ENCODE measurements around the gene ABCB4.
"Not testable (repeated sequence)": the region's sequence is repeated elsewhere in the genome, so short reads cannot be mapped to it uniquely, and the experiment has no call there.

ABCB4 gene

DNA sequence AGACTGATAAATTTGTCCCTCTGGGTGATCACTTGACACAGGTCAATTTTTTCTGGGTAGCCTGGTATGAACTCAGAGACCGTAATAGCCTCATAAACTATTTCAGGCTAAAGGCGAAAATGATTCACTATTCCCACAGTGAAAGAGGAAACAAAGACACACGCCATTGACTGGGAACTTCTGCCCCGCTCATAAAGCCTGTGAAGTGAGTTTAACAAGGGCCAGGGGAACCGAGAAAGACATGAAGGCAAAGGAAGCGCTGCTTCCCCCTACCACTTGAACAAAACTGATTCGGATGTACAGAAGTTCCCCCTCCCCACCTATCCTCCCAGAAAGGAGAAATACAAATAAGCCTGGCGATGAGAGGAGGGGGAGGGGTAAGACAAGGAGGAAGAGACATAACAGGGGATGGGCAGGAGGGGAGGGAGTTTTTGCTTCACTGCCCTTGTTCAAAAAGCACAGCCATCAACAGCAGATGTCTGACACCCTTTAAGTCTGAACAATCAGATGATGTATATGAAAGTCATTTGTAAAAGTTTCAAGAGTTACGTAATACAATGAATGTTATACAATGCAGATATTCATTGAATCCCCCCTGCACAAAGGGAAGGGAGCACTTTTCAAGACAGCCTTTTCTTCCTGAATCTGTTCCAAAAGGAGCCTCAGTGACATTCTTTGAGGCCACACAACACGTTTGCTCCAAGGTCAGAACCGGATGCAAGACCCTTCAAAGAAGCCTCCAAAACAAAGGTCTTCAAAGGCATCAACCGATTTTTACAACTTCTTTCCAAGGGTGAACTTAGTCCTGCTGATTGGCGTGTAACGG, 734 bp downstream of the ABCB4 start:
- DNase-seq (ENCODE audit: low read depth): no peak

GRCh38 chr7:87473986-87474385, 1.5 kb downstream of the ABCB4 start:
- no peak for DNase-seq (ENCODE audit: low read depth)

DNA sequence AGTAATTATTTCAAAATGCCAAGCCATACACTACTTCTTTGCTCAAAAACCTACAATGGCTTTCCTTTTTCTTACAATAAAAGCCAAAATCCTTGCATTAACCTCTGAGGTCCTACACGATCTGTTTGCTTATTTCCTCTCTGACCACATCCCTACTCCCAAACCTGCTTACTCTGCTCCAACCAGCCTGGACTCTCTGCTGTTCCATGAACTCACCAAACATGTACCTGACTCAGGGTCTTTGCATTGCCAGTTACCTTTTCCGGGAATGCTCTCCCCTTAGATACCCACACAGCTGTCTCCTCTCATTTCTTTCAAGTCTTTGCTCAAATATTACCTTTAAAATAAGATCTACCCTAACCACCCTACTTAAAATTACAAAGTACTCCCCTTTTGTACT, 2.3 kb downstream of the ABCB4 start:
- no peak for DNase-seq (ENCODE audit: low read depth)

GRCh38 chr7:87471473-87471872, 4.0 kb downstream of the ABCB4 start:
- no peak for DNase-seq (ENCODE audit: low read depth)

DNA sequence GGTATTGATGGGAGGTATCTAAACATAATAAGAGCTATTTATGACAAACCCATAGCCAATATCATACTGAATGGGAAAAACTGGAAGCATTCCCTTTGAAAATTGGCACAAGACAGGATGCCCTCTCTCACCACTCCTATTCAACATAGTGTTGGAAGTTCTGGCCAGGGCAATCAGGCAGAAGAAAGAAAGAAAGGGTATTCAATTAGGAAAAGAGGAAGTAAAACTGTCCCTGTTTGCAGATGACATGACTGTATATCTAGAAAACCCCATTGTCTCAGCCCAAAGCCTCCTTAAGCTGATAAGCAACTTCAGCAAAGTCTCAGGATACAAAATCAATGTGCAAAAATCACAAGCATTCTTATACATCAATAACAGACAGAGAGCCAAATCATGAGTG, 6.3 kb downstream of the ABCB4 start:
- not testable (repeated sequence) for DNase-seq (ENCODE audit: low read depth)

DNA sequence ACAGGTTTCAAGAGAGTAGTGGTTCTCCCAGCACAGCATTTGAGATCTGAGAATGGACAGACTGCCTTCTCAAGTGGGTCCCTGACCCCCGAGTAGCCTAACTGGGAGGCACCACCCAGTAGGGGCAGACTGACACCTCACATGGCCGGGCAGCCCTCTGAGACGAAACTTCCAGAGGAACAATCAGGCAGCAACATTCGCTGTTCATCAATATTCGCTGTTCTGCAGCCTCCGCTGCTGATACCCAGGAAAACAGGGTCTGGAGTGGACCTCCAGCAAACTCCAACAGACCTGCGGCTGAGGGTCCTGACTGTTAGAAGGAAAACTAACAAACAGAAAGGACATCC, 10.0 kb downstream of the ABCB4 start:
- not testable (repeated sequence) for DNase-seq (ENCODE audit: low read depth)

- not testable (repeated sequence) for DNase-seq (ENCODE audit: low read depth)
Measured at GRCh38 chr7:87464830-87465533, 10.5 kb downstream of the ABCB4 start.

GRCh38 chr7:87463982-87464381, 11.5 kb downstream of the ABCB4 start:
- DNase-seq (ENCODE audit: low read depth): no peak

- DNase-seq (ENCODE audit: low read depth): not testable (repeated sequence)
Measured at GRCh38 chr7:87460444-87460843, 15.0 kb downstream of the ABCB4 start.

DNA sequence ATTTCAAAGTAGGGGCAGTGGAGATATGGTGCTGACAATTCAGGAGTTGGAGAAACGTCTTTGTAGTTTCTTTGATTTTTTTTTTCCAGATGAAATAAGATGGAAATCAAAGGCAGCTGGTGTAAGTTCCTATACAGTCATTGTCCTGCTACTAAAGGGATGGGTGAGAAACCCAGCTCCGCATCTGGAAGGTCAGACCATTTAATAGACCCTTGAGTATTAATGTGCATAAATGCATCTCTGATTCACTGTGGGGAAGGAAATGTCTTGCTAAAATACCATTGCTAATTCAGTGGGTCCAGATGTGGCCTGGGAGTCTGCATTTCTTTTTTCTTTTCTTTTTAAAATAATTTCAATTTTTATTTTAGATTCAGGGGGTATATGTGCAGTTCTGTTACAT, 15.5 kb downstream of the ABCB4 start:
- DNase-seq (ENCODE audit: low read depth): no peak

DNA sequence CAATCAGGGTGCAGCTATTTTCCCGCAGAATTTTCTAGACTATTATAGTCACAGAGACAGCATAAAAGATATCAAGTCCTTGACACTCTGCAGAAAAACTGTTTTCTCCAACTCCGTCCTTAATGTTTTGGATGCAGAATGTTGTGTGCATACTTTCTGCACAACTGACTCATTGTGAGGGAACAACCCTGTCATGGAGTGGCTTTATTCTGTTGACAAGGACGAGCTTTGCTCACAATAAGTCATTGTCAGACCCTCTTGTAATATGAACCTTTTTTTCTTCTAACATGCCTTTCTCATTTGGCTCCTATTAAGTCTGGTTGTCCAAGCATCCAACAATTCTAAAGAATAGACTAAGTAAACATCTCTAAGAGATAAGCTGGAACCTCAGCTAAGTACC, 17.3 kb downstream of the ABCB4 start:
- DNase-seq (ENCODE audit: low read depth): no peak

- DNase-seq (ENCODE audit: low read depth): no peak
Measured at GRCh38 chr7:87456247-87456646, 19.2 kb downstream of the ABCB4 start.

- DNase-seq (ENCODE audit: low read depth): no peak
Measured at GRCh38 chr7:87452279-87452678, 23.2 kb downstream of the ABCB4 start.

DNA sequence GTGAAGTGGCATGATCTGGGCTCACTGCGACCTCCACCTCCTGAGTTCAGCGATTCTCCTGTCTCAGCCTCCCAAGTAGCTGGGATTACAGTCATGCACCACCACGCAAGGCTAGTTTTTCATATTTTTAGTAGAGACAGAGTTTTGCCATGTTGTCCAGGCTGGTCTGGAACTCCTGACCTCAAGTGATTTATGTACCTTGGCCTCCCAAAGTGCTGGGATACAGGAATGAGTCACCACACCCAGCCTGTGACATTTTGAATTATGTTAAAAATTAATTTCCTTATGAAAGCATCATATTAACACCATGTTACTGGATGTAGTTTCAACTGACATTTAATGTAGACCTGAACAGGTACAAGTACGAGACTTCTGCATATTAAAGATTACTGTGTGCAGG, 24.3 kb downstream of the ABCB4 start:
- no peak for DNase-seq (ENCODE audit: low read depth)

- no peak for DNase-seq (ENCODE audit: low read depth)
Measured at GRCh38 chr7:87450706-87451105, 24.8 kb downstream of the ABCB4 start.

DNA sequence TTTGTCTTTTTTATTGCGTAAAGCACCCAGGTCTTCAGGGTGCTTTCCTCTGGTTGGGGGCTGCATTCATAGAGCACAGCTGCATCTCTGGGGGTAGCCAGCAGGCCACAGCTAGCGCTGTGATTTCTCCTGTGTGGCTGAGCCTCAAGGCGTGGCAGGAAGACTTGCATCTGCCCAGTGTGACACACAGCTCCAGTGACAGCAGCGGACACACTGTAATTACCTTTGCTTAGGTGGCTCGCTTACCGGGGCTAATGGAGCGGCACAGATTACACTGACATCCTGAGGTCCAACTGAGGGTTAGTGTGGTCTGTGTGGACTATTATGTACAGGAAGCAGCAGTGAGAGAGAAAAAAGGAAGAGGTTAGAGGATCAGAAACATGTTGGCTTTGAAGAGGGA, 27.1 kb downstream of the ABCB4 start:
- no peak for DNase-seq (ENCODE audit: low read depth)

GRCh38 chr7:87447116-87447635, 28.3 kb downstream of the ABCB4 start:
- no peak for DNase-seq (ENCODE audit: low read depth)

- no peak for DNase-seq (ENCODE audit: low read depth)
Measured at GRCh38 chr7:87445897-87446296, 29.6 kb downstream of the ABCB4 start.

DNA sequence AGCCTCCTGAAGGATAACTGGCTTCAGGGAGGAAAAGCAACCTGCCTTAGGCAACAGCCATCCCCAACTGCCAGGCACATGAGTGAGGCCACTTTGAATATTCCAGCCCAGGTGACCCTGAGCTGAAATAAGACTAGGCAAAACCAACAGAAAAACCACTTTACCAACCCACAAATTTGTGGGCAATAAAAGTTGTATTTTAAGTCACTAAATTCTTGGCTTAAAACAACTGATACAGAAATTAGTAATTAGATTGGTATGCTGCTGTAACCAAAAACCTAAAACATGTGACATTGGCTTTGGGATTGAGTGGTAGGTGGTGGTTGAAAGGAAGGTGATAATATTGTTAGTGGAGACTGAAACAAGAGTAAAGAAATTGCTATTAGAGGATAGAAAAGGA, 39.9 kb downstream of the ABCB4 start:
- no peak for DNase-seq (ENCODE audit: low read depth)

GRCh38 chr7:87432536-87432935, 42.9 kb downstream of the ABCB4 start:
- DNase-seq (ENCODE audit: low read depth): no peak

- no peak for DNase-seq (ENCODE audit: low read depth)
Measured at GRCh38 chr7:87427288-87427687, 48.2 kb downstream of the ABCB4 start.

DNA sequence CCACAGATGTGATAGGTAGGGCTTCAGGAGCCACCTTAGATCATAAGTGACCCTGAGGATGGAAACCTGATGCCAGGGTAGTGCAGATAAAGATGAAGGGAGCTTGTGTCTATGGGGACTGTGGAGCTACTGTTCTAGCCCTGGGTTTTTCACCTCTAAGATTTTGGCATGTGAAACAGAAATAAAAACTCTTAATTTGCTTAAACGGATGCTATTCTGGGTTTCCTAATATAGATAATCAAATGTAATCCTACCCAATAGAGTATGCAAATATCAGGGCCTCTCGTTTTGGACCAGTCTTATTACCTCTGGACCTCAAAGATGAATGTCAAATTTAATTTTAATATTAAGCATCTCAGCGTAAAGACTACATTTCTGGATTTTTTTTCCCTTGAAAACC, 49.3 kb downstream of the ABCB4 start:
- DNase-seq (ENCODE audit: low read depth): no peak

DNA sequence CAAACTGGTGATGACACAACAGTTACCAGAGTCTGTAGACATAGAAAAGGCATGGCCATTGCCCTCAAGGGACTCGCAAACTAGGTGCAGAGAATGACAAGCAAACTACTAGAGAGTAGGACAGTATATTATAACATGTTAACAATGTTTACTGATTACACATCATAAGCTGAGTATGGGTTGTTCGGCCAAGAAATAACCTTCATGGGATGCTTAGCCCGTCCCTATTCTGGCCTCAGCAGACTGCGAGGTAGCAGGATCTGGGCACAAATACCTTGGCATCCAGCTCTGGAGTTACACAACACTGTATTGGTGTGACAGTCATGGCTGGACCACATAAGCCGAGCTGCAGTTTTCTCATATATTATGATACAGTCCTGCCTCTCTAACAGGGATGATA, 51.4 kb downstream of the ABCB4 start:
- no peak for DNase-seq (ENCODE audit: low read depth)

DNA sequence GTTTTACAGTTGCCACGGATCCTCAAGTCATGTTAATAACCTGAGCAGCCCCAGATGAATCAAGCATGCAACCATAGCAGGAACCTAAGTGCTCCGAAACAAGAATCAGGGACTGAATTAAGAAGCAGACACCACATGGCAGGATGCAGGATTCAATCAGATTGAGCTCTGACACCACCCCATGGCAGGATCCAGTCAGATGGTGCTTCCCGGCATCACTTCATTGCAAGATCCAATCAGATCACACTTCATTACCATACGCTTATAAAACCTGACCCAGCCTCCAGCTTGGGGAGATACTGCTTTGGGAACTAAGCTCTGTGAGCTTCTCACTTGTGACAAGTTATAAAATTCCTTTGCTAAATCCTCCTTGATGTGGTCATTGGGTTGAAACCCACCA, 55.3 kb downstream of the ABCB4 start:
- DNase-seq (ENCODE audit: low read depth): no peak
